Measurements from ENCODE around the gene NUDCD2. TPM values are rescaled to one million over a fixed set of nuclear protein-coding genes. Genes with fewer than 3 reads are reported as not detected.

NUDCD2 gene
- total RNA-seq, 2 experiments from 2014 or later = 30.0 to 67.6 TPM

- no peak for TF ChIP-seq EZH2phosphoT487 (IDR thresholded peaks at IDR 0.05; ENCODE audit: borderline replicate concordance, low read depth, low read length)
- TF ChIP-seq CTCF (conservative IDR thresholded peaks at IDR 0.05; ENCODE audit: low read length) = no peak
- Histone ChIP-seq H2AFZ (ENCODE audit: low read length) (peak overlapping the region; percentile 99), H4K20me1 (ENCODE audit: insufficient read depth, low read length) (peaks cover 13% of the 10 kb centered on the region), H3K79me2 (ENCODE audit: insufficient read depth, low read depth, low read length) (peaks cover 38% of the 10 kb centered on the region), H3K4me2 (ENCODE audit: low read length) (peak overlapping the region; percentile 89), H3K4me3 (ENCODE audit: low read depth, low read length, poor library complexity, severe bottlenecking) (peak overlapping the region; percentile 78), H3K9me2 (ENCODE audit: insufficient read depth, low read length) (no peaks in the 10 kb centered on the region), H3K9me3 (ENCODE audit: low read length) (no peaks in the 10 kb centered on the region), H3K27ac (ENCODE audit: low read depth, low read length, poor library complexity, severe bottlenecking) (peak overlapping the region; percentile 75), H3K36me3 (ENCODE audit: insufficient read depth, low read length) (no peaks in the 10 kb centered on the region), H3K4me1 (ENCODE audit: insufficient read depth, low read length, poor library complexity, severe bottlenecking) (peaks cover 21% of the 10 kb centered on the region)
- intact Hi-C loops (cut with micrococcal nuclease; ENCODE audit: unreplicated experiment) = no loop called here
- DNase-seq (ENCODE audit: low spot score) = no peak
- CTCF ChIA-PET (ENCODE audit: unreplicated experiment) = no interaction called here
- BruUV-seq (replicated peaks) = no TSS peak
- POLR2A ChIA-PET = interaction anchor here (1.0 to 5.1 kb wide), 6 partner anchors 10 to 64 kb away, joined by 3 to 72 read pairs (median 6); partner anchors contain the start of genes HMMR and NUDCD2
Observed at GRCh38 chr5:163502521-163502920, 42.6 kb upstream of the NUDCD2 start.

- no peak for TF ChIP-seq CTCF (conservative IDR thresholded peaks at IDR 0.05; ENCODE audit: low read length)
- no peak for TF ChIP-seq EZH2phosphoT487 (IDR thresholded peaks at IDR 0.05; ENCODE audit: borderline replicate concordance, low read depth, low read length)
- H4K20me1 ChIP-seq (ENCODE audit: insufficient read depth, low read length) = no peaks in the 10 kb centered on the region
- H3K27ac ChIP-seq (ENCODE audit: low read depth, low read length, poor library complexity, severe bottlenecking) = no peak overlapping the region
- intact Hi-C loops (cut with micrococcal nuclease; ENCODE audit: unreplicated experiment) = no loop called here
- H3K79me2 ChIP-seq (ENCODE audit: insufficient read depth, low read depth, low read length) = peaks cover 8% of the 10 kb centered on the region; the same call in 1 of the 2 replicates
- no peak overlapping the region for H3K4me3 ChIP-seq (ENCODE audit: low read depth, low read length, poor library complexity, severe bottlenecking)
- H3K9me3 ChIP-seq (ENCODE audit: low read length) = no peaks in the 10 kb centered on the region
- peaks cover 5% of the 10 kb centered on the region; the same call in 1 of the 2 replicates for H3K36me3 ChIP-seq (ENCODE audit: insufficient read depth, low read length)
- H3K4me2 ChIP-seq (ENCODE audit: low read length) = no peak overlapping the region
- ChIA-PET CTCF (ENCODE audit: unreplicated experiment) (no interaction called here), POLR2A (interaction anchor here (0.7 to 2.0 kb wide), 7 partner anchors 9 to 1354 kb away, joined by 3 to 6 read pairs (median 4); no protein-coding TSS in a partner anchor)
- H2AFZ ChIP-seq (ENCODE audit: low read length) = no peak overlapping the region
- no peaks in the 10 kb centered on the region for H3K9me2 ChIP-seq (ENCODE audit: insufficient read depth, low read length)
- peaks cover 16% of the 10 kb centered on the region for H3K4me1 ChIP-seq (ENCODE audit: insufficient read depth, low read length, poor library complexity, severe bottlenecking)
- BruUV-seq (replicated peaks) = no TSS peak
- DNase-seq (ENCODE audit: low spot score) = no peak
Observed at GRCh38 chr5:163498886-163499285, 39.0 kb upstream of the NUDCD2 start.

GRCh38 chr5:163497315-163497714 lies 37.4 kb upstream of the NUDCD2 start:
- H3K4me2 ChIP-seq (ENCODE audit: low read length) = no peak overlapping the region
- POLR2A ChIA-PET = interaction anchor here (1.0 to 1.1 kb wide), 4 partner anchors 8 to 39 kb away, joined by 3 to 4 read pairs (median 4); no protein-coding TSS in a partner anchor
- intact Hi-C loops (cut with micrococcal nuclease; ENCODE audit: unreplicated experiment) = no loop called here
- peak overlapping the region; percentile 28; the same call in 1 of the 2 replicates for H2AFZ ChIP-seq (ENCODE audit: low read length)
- H3K9me2 ChIP-seq (ENCODE audit: insufficient read depth, low read length) = no peaks in the 10 kb centered on the region
- H3K27ac ChIP-seq (ENCODE audit: low read depth, low read length, poor library complexity, severe bottlenecking) = no peak overlapping the region
- no peak for DNase-seq (ENCODE audit: low spot score)
- H4K20me1 ChIP-seq (ENCODE audit: insufficient read depth, low read length) = no peaks in the 10 kb centered on the region
- H3K4me3 ChIP-seq (ENCODE audit: low read depth, low read length, poor library complexity, severe bottlenecking) = no peak overlapping the region
- H3K36me3 ChIP-seq (ENCODE audit: insufficient read depth, low read length) = peaks cover 21% of the 10 kb centered on the region
- H3K79me2 ChIP-seq (ENCODE audit: insufficient read depth, low read depth, low read length) = no peaks in the 10 kb centered on the region
- no peaks in the 10 kb centered on the region for H3K9me3 ChIP-seq (ENCODE audit: low read length)
- CTCF ChIA-PET (ENCODE audit: unreplicated experiment) = no interaction called here
- TF ChIP-seq EZH2phosphoT487 (IDR thresholded peaks at IDR 0.05; ENCODE audit: borderline replicate concordance, low read depth, low read length) (no peak), CTCF (conservative IDR thresholded peaks at IDR 0.05; ENCODE audit: low read length) (no peak)
- peaks cover 7% of the 10 kb centered on the region for H3K4me1 ChIP-seq (ENCODE audit: insufficient read depth, low read length, poor library complexity, severe bottlenecking)
- BruUV-seq (replicated peaks) = no TSS peak
